ENCODE measurements around the gene TMPRSS4. TPM values are rescaled to one million over a fixed set of nuclear protein-coding genes. Genes with fewer than 3 reads are reported as not detected.

TMPRSS4 gene
- total RNA-seq, 1 experiment from 2014 or later, result not detected

DNA sequence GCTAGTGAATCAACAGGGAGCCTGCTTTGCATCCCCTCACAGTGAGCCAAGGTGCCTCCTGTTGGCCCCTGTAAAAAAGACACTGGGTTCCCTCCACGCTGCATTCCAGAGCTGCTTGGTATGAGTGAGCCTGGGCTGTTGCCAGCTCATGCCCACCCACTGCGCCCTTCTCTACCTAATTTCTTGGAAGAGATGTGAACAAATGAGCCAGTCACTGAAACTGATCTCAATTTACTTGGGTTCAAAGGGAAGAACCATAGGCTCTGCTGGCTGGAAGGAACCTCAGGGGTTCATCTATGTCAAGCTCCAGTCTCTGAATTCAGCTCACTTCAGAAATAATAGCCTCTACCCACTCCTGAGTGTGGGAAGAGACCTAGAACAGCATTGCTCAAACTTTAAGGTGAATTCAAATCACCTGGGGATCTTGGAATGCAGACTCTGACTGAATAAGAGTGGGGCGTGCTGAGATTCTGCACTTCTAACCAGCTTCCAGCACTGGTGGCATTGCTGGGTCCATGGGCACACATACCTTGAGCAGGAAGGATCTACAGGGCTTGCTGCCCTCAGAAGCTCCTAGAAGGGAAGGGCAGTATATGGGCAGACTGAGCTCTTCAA is 5.4 kb upstream of the TMPRSS4 start:
- H3K18ac ChIP-seq (ENCODE audit: insufficient read length, low read depth, low read length), result no peak overlapping the region
- H4K91ac ChIP-seq (ENCODE audit: insufficient read length, low read depth, low read length), result no peak overlapping the region
- H3K4me1 ChIP-seq (ENCODE audit: insufficient read depth, low read length), result no peaks in the 10 kb centered on the region
- H4K8ac ChIP-seq (replicated peaks; ENCODE audit: insufficient read length, low read depth, low read length), result no peak overlapping the region
- no peak overlapping the region for H3K27ac ChIP-seq (ENCODE audit: insufficient read length, low read depth, low read length)
- WGBS (ENCODE audit: extremely low coverage, insufficient read length, low lambda C conversion rate), result no CpG with 5 or more reads among the region's 3 CpGs
- Mint-ChIP-seq H3K4me3 (no peak overlapping the region), H3K27me3 (ENCODE audit: low read depth) (peaks cover 4% of the 10 kb centered on the region), H3K4me1 (peaks cover 15 to 29% of the 10 kb centered on the region in 2 experiments), H3K9me3 (peaks cover 0 to 3% of the 10 kb centered on the region in 2 experiments; a peak in 1 of 5 replicates), H3K36me3 (ENCODE audit: insufficient read depth in 1 of 3, low read depth in 3 of 3) (no peaks in the 10 kb centered on the region), H3K27ac (peak overlapping the region; percentile 25 to 81 (median 56); a peak in 2 of 7 replicates)
- H2AK5ac ChIP-seq (ENCODE audit: insufficient read length, low read length), result no peak overlapping the region
- H2BK120ac ChIP-seq (ENCODE audit: low read depth, low read length, poor library complexity, severe bottlenecking), result no peak overlapping the region
- no peaks in the 10 kb centered on the region for H3K27me3 ChIP-seq (ENCODE audit: insufficient read depth, low read length)
- no peak overlapping the region for H2AFZ ChIP-seq (ENCODE audit: low read length)
- DNase-seq, result no peak
- no peaks in the 10 kb centered on the region for H3K79me2 ChIP-seq (ENCODE audit: insufficient read depth, low read length)
- no peak overlapping the region for H3K14ac ChIP-seq (ENCODE audit: insufficient read depth, low read length)
- no peak overlapping the region for H4K5ac ChIP-seq (ENCODE audit: insufficient read length, low read depth, low read length)
- H3K4me2 ChIP-seq (ENCODE audit: insufficient read depth, insufficient read length, low read length), result no peak overlapping the region
- no peak overlapping the region for H3K23ac ChIP-seq (ENCODE audit: insufficient read length, low read depth, low read length)
- no peak overlapping the region for H3K56ac ChIP-seq (ENCODE audit: insufficient read length, low read depth, low read length)
- no peaks in the 10 kb centered on the region for H3K9me3 ChIP-seq (ENCODE audit: control insufficient read depth, low read depth, low read length)
- H2BK15ac ChIP-seq (ENCODE audit: low read depth, low read length), result no peak overlapping the region
- H2BK12ac ChIP-seq (ENCODE audit: insufficient read length, low read depth, low read length), result no peak overlapping the region
- TF ChIP-seq, protein P1, sequence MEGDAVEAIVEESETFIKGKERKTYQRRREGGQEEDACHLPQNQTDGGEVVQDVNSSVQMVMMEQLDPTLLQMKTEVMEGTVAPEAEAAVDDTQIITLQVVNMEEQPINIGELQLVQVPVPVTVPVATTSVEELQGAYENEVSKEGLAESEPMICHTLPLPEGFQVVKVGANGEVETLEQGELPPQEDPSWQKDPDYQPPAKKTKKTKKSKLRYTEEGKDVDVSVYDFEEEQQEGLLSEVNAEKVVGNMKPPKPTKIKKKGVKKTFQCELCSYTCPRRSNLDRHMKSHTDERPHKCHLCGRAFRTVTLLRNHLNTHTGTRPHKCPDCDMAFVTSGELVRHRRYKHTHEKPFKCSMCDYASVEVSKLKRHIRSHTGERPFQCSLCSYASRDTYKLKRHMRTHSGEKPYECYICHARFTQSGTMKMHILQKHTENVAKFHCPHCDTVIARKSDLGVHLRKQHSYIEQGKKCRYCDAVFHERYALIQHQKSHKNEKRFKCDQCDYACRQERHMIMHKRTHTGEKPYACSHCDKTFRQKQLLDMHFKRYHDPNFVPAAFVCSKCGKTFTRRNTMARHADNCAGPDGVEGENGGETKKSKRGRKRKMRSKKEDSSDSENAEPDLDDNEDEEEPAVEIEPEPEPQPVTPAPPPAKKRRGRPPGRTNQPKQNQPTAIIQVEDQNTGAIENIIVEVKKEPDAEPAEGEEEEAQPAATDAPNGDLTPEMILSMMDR (conservative IDR thresholded peaks at IDR 0.05), result peak; percentile 16; the same call in 1 of the 3 replicates
- no peak overlapping the region for H3T11ph ChIP-seq (ENCODE audit: low read length)
- no peak overlapping the region for H3K4ac ChIP-seq (ENCODE audit: low read depth, low read length)
- H2BK20ac ChIP-seq (ENCODE audit: low read depth, low read length, poor library complexity, severe bottlenecking), result no peak overlapping the region
- H3K9ac ChIP-seq (ENCODE audit: extremely low read depth, insufficient read length, low read length), result no peak overlapping the region
- H2BK5ac ChIP-seq (ENCODE audit: insufficient read length, low read length), result no peak overlapping the region
- H3K23me2 ChIP-seq (ENCODE audit: insufficient read length, low read depth, low read length, poor library complexity, severe bottlenecking), result no peaks in the 10 kb centered on the region
- no peaks in the 10 kb centered on the region for H3K79me1 ChIP-seq (ENCODE audit: insufficient read depth, low read depth, low read length, poor library complexity, severe bottlenecking)
- H4K20me1 ChIP-seq (ENCODE audit: control insufficient read depth, insufficient read depth, insufficient read length), result no peaks in the 10 kb centered on the region
